Spleen (tissue), 11 donors: ENCODE data around the gene MYH14. TPM values are rescaled to one million over a fixed set of nuclear protein-coding genes. Genes with fewer than 3 reads are reported as not detected.

Experiments
- DNase-seq: peaks from one replicate; pipeline ENCODE4 v3.0.0-alpha.2; 2020
- H3K27ac ChIP-seq, 8 donors: fragments of 200-600 bp; sonication (generic) in 7 of 8; 1 replicate in 4 of 8; 2 replicates in 4 of 8; pipeline versions ENCODE4 v1.5.0 to v1.8.0; 2016 to 2021; ENCODE audit warnings: inconsistent platforms in 4 of 8, mild to moderate bottlenecking in 4 of 8, moderate library complexity in 1 of 8
- H3K27me3 ChIP-seq, 7 donors: fragments of 200-600 bp; sonication (generic) in 6 of 7; replicated peaks in 1 of 7; 1 replicate in 4 of 7; 2 replicates in 3 of 7; pipeline versions ENCODE4 v1.5.0 to v1.8.0; 2016 to 2021; ENCODE audit warnings: inconsistent platforms in 3 of 7, mild to moderate bottlenecking in 1 of 7
- H3K36me3 ChIP-seq, 6 donors: fragments of 200-600 bp; sonication (generic) in 5 of 6; 1 replicate in 4 of 6; 2 replicates in 2 of 6; pipeline versions ENCODE4 v1.5.0 to v1.8.0; 2016 to 2021; ENCODE audit warnings: inconsistent platforms in 2 of 6
- H3K4me1 ChIP-seq, 6 donors: fragments of 200-600 bp; sonication (generic) in 5 of 6; 1 replicate in 3 of 6; 2 replicates in 3 of 6; pipeline versions ENCODE4 v1.5.0 to v1.8.0; 2016 to 2021; ENCODE audit warnings: inconsistent platforms in 3 of 6
- H3K4me3 ChIP-seq, 8 donors: fragments of 200-600 bp; sonication (generic) in 7 of 8; 1 replicate in 4 of 8; 2 replicates in 4 of 8; pipeline versions ENCODE4 v1.5.0 to v1.8.0; 2016 to 2021; ENCODE audit warnings: inconsistent platforms in 4 of 8, mild to moderate bottlenecking in 4 of 8, moderate library complexity in 2 of 8
- H3K9me3 ChIP-seq, 8 donors: fragments of 200-600 bp; sonication (generic) in 7 of 8; 1 replicate in 4 of 8; 2 replicates in 4 of 8; pipeline versions ENCODE4 v1.5.0 to v1.8.0; 2016 to 2021; ENCODE audit warnings: inconsistent platforms in 4 of 8
- CTCF ChIP-seq, 11 experiments: fragments of 200-600 bp in 7 of 11; fragments of 450-650 bp in 4 of 11; sonication (generic) in 4 of 11; IDR thresholded peaks in 8 of 11; conservative IDR thresholded peaks in 3 of 11; 1 replicate in 7 of 11; 2 replicates in 4 of 11; pipeline versions ENCODE4 v1.4.0 to v1.8.0; 2016 to 2021; ENCODE audit warnings: antibody characterized with exemption in 11 of 11, inconsistent platforms in 4 of 11, mild to moderate bottlenecking in 1 of 11
- POLR2A ChIP-seq, 3 donors: fragments of 450-650 bp; IDR thresholded peaks; one replicate each; pipeline ENCODE4 v1.5.1; 2017; ENCODE audit warnings: antibody characterized with exemption in 3 of 3, mild to moderate bottlenecking in 1 of 3
- POLR2AphosphoS5 ChIP-seq, 3 donors: sonication (generic); formaldehyde crosslinking; IDR thresholded peaks; one replicate each; pipeline ENCODE4 v1.5.1; 2017; ENCODE audit warnings: antibody characterized with exemption in 3 of 3
- WGBS, 5 donors: extraction: QIAGEN DNeasy Blood & Tissue Kit in 3 of 5; methylation state at CpG; one replicate each; pipeline versions ENCODE4 v1.1.5 to v1.1.7; 2013 to 2018; 5-methylcytosine and 5-hydroxymethylcytosine counted together
- intact Hi-C: fragments of 100-400 bp; cut with DNase I; formaldehyde crosslinking; loops from one replicate; pipeline ENCODE4 v1.15.0; 2023; ENCODE audit warnings: low total_unique reads
- polyA plus RNA-seq, 3 donors: library from polyadenylated mRNA; stranded (reverse); fragments of 200-250 nt; gene quantifications; one replicate each; pipeline ENCODE4 v1.2.1, GENCODE V29; 2013
- total RNA-seq, 7 donors: library from RNA; depleted of rRNA in 3 of 7; stranded (reverse); fragments of >200 nt in 3 of 7; fragmentation: NEBNext Ultra II Directional in 4 of 7; extraction: Animal tissue kit (Norgen Biotek cat#: 25700) in 4 of 7; gene quantifications; one replicate each; pipeline versions ENCODE4 v1.1.0 to v1.2.1, GENCODE V29; 2016 to 2021
- donor health status: healthy with polysubstance abuse.
- donor health status: DM: no; HTN: no; CAD: no; lungs with moderate emphysema.
- donor health status: DM: no; HTN: no; CAD: no.
- donor health status: Bipolar disorder and iron deficiency.
- donor health status: healthy.
- donor health status: DM: no; HTN: no; CAD: no.
- donor health status: DM: yes; HTN: yes; CAD: no.

Gene MYH14
- total and polyA plus RNA-seq, 10 donors = 0.04 to 1.5 (median 0.28) TPM; not detected in 1

- no peak overlapping the region for H3K4me3 ChIP-seq
- H3K27ac ChIP-seq = no peak overlapping the region
- WGBS, 5 donors = 67 to 80% (median 73%) methylated on average over 6 of the region's 6 CpGs
Observed at GRCh38 chr19:50206191-50206590, 2.8 kb downstream of the MYH14 start.

GRCh38 chr19:50207730-50208129 is 4.3 kb downstream of the MYH14 start:
- Histone ChIP-seq H3K4me1 (peaks cover 0 to 21% (median 9%) of the 10 kb centered on the region in 6 donors), H3K4me3 (no peak overlapping the region), H3K27ac (no peak overlapping the region), H3K27me3 (peaks cover 0 to 55% (median 34%) of the 10 kb centered on the region in 7 donors), H3K36me3 (no peaks in the 10 kb centered on the region), H3K9me3 (peaks cover 0 to 38% (median 23%) of the 10 kb centered on the region in 8 donors)
- WGBS, 5 donors = 47 to 77% (median 72%) methylated on average over 2 of the region's 2 CpGs
- intact Hi-C loops = no loop called here
- TF ChIP-seq CTCF (IDR thresholded peaks at IDR 0.05 in 8 of 11, conservative IDR thresholded peaks at IDR 0.05 in 3 of 11) (no peak), POLR2A (IDR thresholded peaks at IDR 0.05) (no peak), POLR2AphosphoS5 (IDR thresholded peaks at IDR 0.05) (no peak)
- no peak for DNase-seq

More at GRCh38 chr19:50206191-50206590, 2.8 kb downstream of the MYH14 start:
- DNase-seq = no peak
- TF ChIP-seq CTCF (IDR thresholded peaks at IDR 0.05 in 8 of 11, conservative IDR thresholded peaks at IDR 0.05 in 3 of 11) (no peak), POLR2AphosphoS5 (IDR thresholded peaks at IDR 0.05) (no peak), POLR2A (IDR thresholded peaks at IDR 0.05) (no peak)
- H3K36me3 ChIP-seq = no peaks in the 10 kb centered on the region
- H3K27me3 ChIP-seq = peaks cover 0 to 71% (median 45%) of the 10 kb centered on the region in 7 donors
- H3K9me3 ChIP-seq = peaks cover 0 to 26% (median 9%) of the 10 kb centered on the region in 8 donors
- H3K4me1 ChIP-seq = peaks cover 0 to 21% (median 9%) of the 10 kb centered on the region in 6 donors
- intact Hi-C loops = no loop called here

DNA sequence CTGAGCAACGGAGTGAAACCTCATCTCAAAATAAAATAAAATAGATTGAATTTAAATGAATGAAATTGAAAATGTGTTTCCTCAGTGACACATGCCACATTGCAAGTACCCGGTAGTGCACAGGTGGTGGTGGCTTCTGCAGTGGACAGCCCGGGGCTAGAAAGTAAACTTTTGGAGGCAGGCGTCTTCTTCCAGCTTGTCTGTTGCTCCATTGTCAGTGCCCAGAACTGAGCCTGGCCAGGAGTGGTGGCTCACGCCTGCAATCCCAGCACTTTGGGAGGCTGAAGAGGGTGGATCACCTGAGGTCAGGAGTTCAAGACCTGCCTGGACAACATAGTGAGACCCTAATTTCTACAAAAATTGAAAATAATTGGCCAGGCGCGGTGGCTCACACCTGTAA is 5.7 kb downstream of the MYH14 start:
- TF ChIP-seq CTCF (IDR thresholded peaks at IDR 0.05 in 8 of 11, conservative IDR thresholded peaks at IDR 0.05 in 3 of 11) = no peak
- no peak for TF ChIP-seq POLR2AphosphoS5 (IDR thresholded peaks at IDR 0.05)
- TF ChIP-seq POLR2A (IDR thresholded peaks at IDR 0.05) = no peak
- Histone ChIP-seq H3K4me1 (peaks cover 0 to 9% (median 0%) of the 10 kb centered on the region in 6 donors), H3K27me3 (peaks cover 0 to 44% (median 20%) of the 10 kb centered on the region in 7 donors), H3K27ac (no peak overlapping the region), H3K36me3 (no peaks in the 10 kb centered on the region), H3K9me3 (peaks cover 0 to 32% (median 23%) of the 10 kb centered on the region in 8 donors), H3K4me3 (no peak overlapping the region)
- WGBS, 5 donors = 85 to 92% (median 87%) methylated on average over 6 to 7 of the region's 7 CpGs
- DNase-seq = no peak
- intact Hi-C loops = no loop called here

DNA sequence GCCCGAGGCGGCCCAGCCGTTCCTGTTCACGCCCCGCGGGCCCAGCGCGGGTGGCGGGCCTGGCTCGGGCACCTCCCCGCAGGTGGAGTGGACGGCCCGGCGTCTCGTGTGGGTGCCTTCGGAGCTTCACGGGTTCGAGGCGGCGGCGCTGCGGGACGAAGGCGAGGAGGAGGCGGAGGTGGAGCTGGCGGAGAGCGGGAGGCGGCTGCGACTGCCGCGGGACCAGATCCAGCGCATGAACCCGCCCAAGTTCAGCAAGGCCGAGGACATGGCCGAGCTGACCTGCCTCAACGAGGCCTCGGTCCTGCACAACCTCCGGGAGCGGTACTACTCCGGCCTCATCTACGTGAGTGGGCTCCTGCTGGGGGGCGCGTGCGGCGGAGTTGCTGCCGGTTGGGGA is 7.0 kb downstream of the MYH14 start:
- no peaks in the 10 kb centered on the region for H3K36me3 ChIP-seq
- DNase-seq = no peak
- 92 to 97% (median 95%) methylated on average over 37 to 46 of the region's 46 CpGs for WGBS, 5 donors

More for the DNA sequence above, 7.0 kb downstream of the MYH14 start:
- TF ChIP-seq POLR2AphosphoS5 (IDR thresholded peaks at IDR 0.05) (no peak), CTCF (IDR thresholded peaks at IDR 0.05 in 8 of 11, conservative IDR thresholded peaks at IDR 0.05 in 3 of 11) (no peak), POLR2A (IDR thresholded peaks at IDR 0.05) (no peak)
- Histone ChIP-seq H3K4me3 (no peak overlapping the region), H3K9me3 (peaks cover 0 to 32% (median 23%) of the 10 kb centered on the region in 8 donors), H3K27ac (no peak overlapping the region), H3K4me1 (peaks cover 0 to 3% (median 0%) of the 10 kb centered on the region in 6 donors), H3K27me3 (peaks cover 0 to 44% (median 7%) of the 10 kb centered on the region in 7 donors)
- intact Hi-C loops = no loop called here
